Heart left ventricle (tissue), 16 donors: ENCODE measurements around the gene KLHL29. TPM values are rescaled to one million over a fixed set of nuclear protein-coding genes. Genes with fewer than 3 reads are reported as not detected.

Source experiments
- ATAC-seq, 4 donors: fragments of 200-7000 bp; cut with Tn5 transposase; one replicate each; pipeline ENCODE4 v1.9.1; 2020 to 2022; ENCODE audit warnings: moderate library complexity in 4 of 4, mild to moderate bottlenecking in 3 of 4, moderate number of reproducible peaks in 1 of 4
- DNase-seq, 5 donors: peaks; one replicate each; pipeline ENCODE4 v3.0.0-alpha.2; 2020
- H3K27ac ChIP-seq, 12 donors: fragments of 200-600 bp; sonication (generic) in 4 of 12; one replicate each; pipeline versions ENCODE4 v1.5.0 to v1.8.0; 2016 to 2022; ENCODE audit warnings: mild to moderate bottlenecking in 2 of 12
- H3K27me3 ChIP-seq, 9 donors: fragments of 200-600 bp; sonication (generic) in 2 of 9; one replicate each; pipeline versions ENCODE4 v1.5.1 to v1.8.0; 2016 to 2022; ENCODE audit warnings: mild to moderate bottlenecking in 3 of 9
- H3K36me3 ChIP-seq, 9 donors: fragments of 200-600 bp; sonication (generic) in 2 of 9; one replicate each; pipeline versions ENCODE4 v1.5.0 to v1.8.0; 2018 to 2022; ENCODE audit warnings: mild to moderate bottlenecking in 2 of 9
- H3K4me1 ChIP-seq, 12 donors: fragments of 200-600 bp; sonication (generic) in 4 of 12; one replicate each; pipeline versions ENCODE4 v1.5.0 to v1.8.0; 2016 to 2022; ENCODE audit warnings: mild to moderate bottlenecking in 3 of 12
- H3K4me3 ChIP-seq, 12 donors: fragments of 200-600 bp; sonication (generic) in 4 of 12; one replicate each; pipeline versions ENCODE4 v1.5.0 to v1.8.0; 2017 to 2022; ENCODE audit warnings: mild to moderate bottlenecking in 9 of 12, moderate library complexity in 4 of 12
- H3K9me3 ChIP-seq, 12 donors: fragments of 200-600 bp; sonication (generic) in 4 of 12; one replicate each; pipeline versions ENCODE4 v1.5.0 to v1.8.0; 2016 to 2022; ENCODE audit warnings: mild to moderate bottlenecking in 1 of 12
- POLR2A ChIP-seq, 2 donors: fragments of 450-650 bp; IDR thresholded peaks; one replicate each; pipeline ENCODE4 v1.6.1; 2017; ENCODE audit warnings: antibody characterized with exemption in 2 of 2, mild to moderate bottlenecking in 2 of 2, moderate library complexity in 2 of 2
- WGBS, 4 donors: extraction: QIAGEN DNeasy Blood & Tissue Kit in 2 of 4; methylation state at CpG; one replicate each; pipeline versions ENCODE4 v1.1.5 to v1.1.7; 2013 to 2018; 5-methylcytosine and 5-hydroxymethylcytosine counted together
- intact Hi-C, 10 donors: fragments of 100-400 bp; cut with DNase I; formaldehyde crosslinking; loops; one replicate each; pipeline versions ENCODE4 v1.11.1 to v1.14.2; 2022
- polyA plus RNA-seq, 2 donors: library from polyadenylated mRNA; stranded (reverse); fragments of 200-250 nt; gene quantifications; one replicate each; pipeline ENCODE4 v1.2.3, GENCODE V29; 2013
- total RNA-seq, 9 donors: library from RNA; depleted of rRNA in 2 of 9; stranded (reverse); fragments of >200 nt in 2 of 9; fragmentation: NEBNext Ultra II Directional in 3 of 9; extraction: Animal tissue kit (Norgen Biotek cat#: 25700) in 3 of 9; gene quantifications; one replicate each; pipeline versions ENCODE4 v1.1.0 to v1.2.4, GENCODE V29; 2016 to 2023
- TF ChIP-seq, protein P1 (sequence below), 12 donors: fragments of 200-600 bp; sonication (generic) in 4 of 12; IDR thresholded peaks; one replicate each; pipeline versions ENCODE4 v1.5.0 to v1.8.0; 2018 to 2022; ENCODE audit warnings: antibody characterized with exemption in 12 of 12, mild to moderate bottlenecking in 5 of 12
- donor health status: ischemic (EF 13 %, LVEDD 7.1; RV severe dilation, severe dysfunction).
- donor health status: healthy with polysubstance abuse.
- donor health status: DM: no; HTN: yes; CAD: no.
- donor health status: DM: no; HTN: no; CAD: no.
- donor health status: ischemic (EF 25% LVEDD 6.9; RV normal size, moderate dysfunction).
- donor health status: ischemic (EF 25% LVEDD 5.7; RV mildly dilated, moderate dysfunction).
- donor health status: healthy.
- donor health status: DM: yes; HTN: yes; CAD: no.
- donor health status: ischemic (EF 35%, LVEDD 5.7; RV mildly dilated, moderate dysfunction).
- donor health status: nonischemic (EF 11% LVEDD 7.7; RV severe dilation, severe dysfunction).
- donor health status: DM: yes; HTN: yes; CAD: no.
- donor health status: PGD.
- donor health status: ischemic (EF 29% LVEDD 5.4; RV normal size, mild dysfunction).
- donor health status: nonischemic (EF 23%, LVEDD 6.1; RV moderate dilation, normal function).

Gene KLHL29
- total and polyA plus RNA-seq, 11 donors = 0.74 to 2.7 (median 1.1) TPM

DNA sequence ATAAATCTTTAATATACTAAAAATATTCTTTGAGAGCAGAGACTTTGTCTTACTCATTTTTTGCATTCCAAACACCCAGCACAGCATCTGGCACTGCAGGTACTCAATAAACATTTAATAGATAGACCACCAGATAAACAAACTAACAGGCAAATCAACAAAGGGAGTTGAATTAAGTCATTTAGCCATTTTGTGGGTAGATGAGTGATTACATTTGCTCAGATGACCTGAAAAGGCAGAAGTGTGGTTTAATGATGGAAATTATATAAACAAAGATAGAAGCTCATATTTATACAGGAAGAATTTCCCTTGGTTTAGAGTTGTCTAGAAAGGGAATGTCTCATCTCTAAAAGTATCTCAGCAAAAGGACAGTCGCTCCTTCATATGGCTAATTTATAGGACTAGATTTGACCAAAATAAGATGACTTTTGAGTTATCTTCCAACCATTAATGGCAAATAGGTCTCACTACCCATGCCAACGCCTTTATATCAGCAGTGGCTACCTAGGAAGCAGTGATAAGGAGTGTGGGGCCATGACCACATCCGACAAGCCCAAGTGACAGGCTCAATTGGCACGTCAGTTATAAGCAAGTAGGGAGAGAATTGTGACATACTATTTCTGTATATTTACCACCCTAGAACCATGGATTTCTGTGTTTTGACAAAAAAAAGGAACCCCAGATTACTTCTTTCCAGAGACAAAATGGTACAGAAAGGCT is 368.5 kb downstream of the KLHL29 start:
- intact Hi-C loops = loop anchor here in 4 of 10 donors (10.0 kb wide), 3 partner anchors 109 to 379 kb away; partner anchors contain the start of gene KLHL29 (in 1 of the 4)
- no peaks in the 10 kb centered on the region for H3K9me3 ChIP-seq
- TF ChIP-seq, protein P1, sequence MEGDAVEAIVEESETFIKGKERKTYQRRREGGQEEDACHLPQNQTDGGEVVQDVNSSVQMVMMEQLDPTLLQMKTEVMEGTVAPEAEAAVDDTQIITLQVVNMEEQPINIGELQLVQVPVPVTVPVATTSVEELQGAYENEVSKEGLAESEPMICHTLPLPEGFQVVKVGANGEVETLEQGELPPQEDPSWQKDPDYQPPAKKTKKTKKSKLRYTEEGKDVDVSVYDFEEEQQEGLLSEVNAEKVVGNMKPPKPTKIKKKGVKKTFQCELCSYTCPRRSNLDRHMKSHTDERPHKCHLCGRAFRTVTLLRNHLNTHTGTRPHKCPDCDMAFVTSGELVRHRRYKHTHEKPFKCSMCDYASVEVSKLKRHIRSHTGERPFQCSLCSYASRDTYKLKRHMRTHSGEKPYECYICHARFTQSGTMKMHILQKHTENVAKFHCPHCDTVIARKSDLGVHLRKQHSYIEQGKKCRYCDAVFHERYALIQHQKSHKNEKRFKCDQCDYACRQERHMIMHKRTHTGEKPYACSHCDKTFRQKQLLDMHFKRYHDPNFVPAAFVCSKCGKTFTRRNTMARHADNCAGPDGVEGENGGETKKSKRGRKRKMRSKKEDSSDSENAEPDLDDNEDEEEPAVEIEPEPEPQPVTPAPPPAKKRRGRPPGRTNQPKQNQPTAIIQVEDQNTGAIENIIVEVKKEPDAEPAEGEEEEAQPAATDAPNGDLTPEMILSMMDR (IDR thresholded peaks at IDR 0.05) = no peak
- TF ChIP-seq POLR2A (IDR thresholded peaks at IDR 0.05) = no peak
- H3K36me3 ChIP-seq = peaks cover 0 to 66% (median 54%) of the 10 kb centered on the region in 9 donors
- H3K27ac ChIP-seq = no peak overlapping the region
- 58 to 77% (median 67%) methylated on average over 4 of the region's 4 CpGs for WGBS, 4 donors
- H3K4me1 ChIP-seq = peaks cover 0 to 7% (median 0%) of the 10 kb centered on the region in 12 donors
- H3K27me3 ChIP-seq = no peaks in the 10 kb centered on the region
- no peak for DNase-seq
- H3K4me3 ChIP-seq = no peak overlapping the region
- ATAC-seq = no peak

DNA sequence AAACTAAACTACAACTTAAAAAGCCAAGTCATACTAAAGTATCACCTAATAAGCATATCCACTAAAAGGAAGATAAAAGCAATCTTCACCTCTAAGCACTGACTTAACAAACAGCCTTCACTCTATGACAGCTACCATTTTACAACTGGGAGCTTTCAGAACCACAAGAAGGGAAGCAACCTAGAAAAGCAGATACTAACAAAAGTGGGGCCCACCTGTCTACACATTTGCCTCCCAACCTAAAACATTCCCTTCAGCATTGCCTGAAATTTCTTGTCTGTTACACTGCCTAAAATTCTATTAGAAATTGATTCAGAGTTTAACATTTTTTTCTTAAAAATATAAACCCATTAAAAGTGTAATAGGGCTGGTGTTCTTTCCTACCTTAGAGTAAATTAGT is 370.0 kb downstream of the KLHL29 start:
- ATAC-seq (no peak), DNase-seq (no peak)
- no peak overlapping the region for H3K27ac ChIP-seq
- TF ChIP-seq, protein P1 (IDR thresholded peaks at IDR 0.05) = no peak
- no peak for TF ChIP-seq POLR2A (IDR thresholded peaks at IDR 0.05)
- H3K4me3 ChIP-seq = no peak overlapping the region
- H3K36me3 ChIP-seq = peaks cover 0 to 69% (median 56%) of the 10 kb centered on the region in 9 donors
- peaks cover 0 to 7% (median 0%) of the 10 kb centered on the region in 12 donors for H3K4me1 ChIP-seq
- H3K27me3 ChIP-seq = no peaks in the 10 kb centered on the region
- no peaks in the 10 kb centered on the region for H3K9me3 ChIP-seq
- intact Hi-C loops = loop anchor here in 4 of 10 donors (10.0 kb wide), 3 partner anchors 110 to 380 kb away; partner anchors contain the start of gene KLHL29 (in 1 of the 4)

DNA sequence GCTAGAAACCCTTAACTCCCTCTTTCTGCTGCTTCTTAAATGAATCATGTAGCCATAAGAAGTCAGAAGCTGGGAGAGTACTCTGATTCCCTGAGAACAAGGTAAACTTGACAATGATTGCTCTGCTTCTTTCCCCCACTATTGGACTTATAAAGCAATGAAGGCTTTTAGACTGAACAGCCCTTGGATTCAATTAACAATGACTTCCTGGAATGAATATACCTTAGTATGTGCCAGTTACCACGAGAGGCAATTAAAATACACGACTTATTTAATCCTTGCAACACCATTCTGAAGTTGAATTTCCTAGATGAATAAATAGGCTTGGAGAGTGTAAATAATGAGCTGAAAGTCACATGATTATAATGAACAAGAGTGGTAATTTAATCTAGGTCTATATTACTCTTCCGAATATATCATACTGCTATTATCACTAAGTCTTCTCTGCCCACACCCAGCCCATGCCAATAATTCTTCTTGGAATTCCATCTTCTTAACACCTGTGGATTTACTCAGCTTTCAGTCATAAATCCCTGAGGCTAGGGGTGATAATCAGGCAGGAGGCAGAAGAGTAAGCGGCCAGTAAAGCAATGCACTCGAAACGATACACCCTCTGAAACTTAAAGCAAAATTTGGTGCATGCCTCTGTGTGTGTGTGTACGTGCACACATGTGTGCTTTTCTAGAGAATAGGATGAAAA is 371.8 kb downstream of the KLHL29 start:
- WGBS, 4 donors = 89 to 93% (median 92%) methylated on average over 7 of the region's 7 CpGs
- H3K9me3 ChIP-seq = no peaks in the 10 kb centered on the region
- TF ChIP-seq, protein P1 (IDR thresholded peaks at IDR 0.05) = no peak
- no peak for TF ChIP-seq POLR2A (IDR thresholded peaks at IDR 0.05)
- no peak overlapping the region for H3K27ac ChIP-seq
- H3K36me3 ChIP-seq = peaks cover 0 to 66% (median 49%) of the 10 kb centered on the region in 9 donors
- H3K4me1 ChIP-seq = peaks cover 0 to 15% (median 4%) of the 10 kb centered on the region in 12 donors
- ATAC-seq (no peak), DNase-seq (no peak)
- H3K27me3 ChIP-seq = no peaks in the 10 kb centered on the region
- intact Hi-C loops = loop anchor here in 4 of 10 donors (10.0 kb wide), 3 partner anchors 112 to 382 kb away; partner anchors contain the start of gene KLHL29 (in 1 of the 4)
- H3K4me3 ChIP-seq = no peak overlapping the region
